HG02884 (cell line): ENCODE data around the gene NUTM1.

ENCODE experiments used
- ATAC-seq: cut with Tn5 transposase; IDR thresholded peaks from one replicate; pipeline ENCODE4 v1.9.1; 2021; ENCODE audit warnings: mild to moderate bottlenecking, moderate library complexity; ENCODE audit not compliant: unreplicated experiment

Gene NUTM1, protein sequence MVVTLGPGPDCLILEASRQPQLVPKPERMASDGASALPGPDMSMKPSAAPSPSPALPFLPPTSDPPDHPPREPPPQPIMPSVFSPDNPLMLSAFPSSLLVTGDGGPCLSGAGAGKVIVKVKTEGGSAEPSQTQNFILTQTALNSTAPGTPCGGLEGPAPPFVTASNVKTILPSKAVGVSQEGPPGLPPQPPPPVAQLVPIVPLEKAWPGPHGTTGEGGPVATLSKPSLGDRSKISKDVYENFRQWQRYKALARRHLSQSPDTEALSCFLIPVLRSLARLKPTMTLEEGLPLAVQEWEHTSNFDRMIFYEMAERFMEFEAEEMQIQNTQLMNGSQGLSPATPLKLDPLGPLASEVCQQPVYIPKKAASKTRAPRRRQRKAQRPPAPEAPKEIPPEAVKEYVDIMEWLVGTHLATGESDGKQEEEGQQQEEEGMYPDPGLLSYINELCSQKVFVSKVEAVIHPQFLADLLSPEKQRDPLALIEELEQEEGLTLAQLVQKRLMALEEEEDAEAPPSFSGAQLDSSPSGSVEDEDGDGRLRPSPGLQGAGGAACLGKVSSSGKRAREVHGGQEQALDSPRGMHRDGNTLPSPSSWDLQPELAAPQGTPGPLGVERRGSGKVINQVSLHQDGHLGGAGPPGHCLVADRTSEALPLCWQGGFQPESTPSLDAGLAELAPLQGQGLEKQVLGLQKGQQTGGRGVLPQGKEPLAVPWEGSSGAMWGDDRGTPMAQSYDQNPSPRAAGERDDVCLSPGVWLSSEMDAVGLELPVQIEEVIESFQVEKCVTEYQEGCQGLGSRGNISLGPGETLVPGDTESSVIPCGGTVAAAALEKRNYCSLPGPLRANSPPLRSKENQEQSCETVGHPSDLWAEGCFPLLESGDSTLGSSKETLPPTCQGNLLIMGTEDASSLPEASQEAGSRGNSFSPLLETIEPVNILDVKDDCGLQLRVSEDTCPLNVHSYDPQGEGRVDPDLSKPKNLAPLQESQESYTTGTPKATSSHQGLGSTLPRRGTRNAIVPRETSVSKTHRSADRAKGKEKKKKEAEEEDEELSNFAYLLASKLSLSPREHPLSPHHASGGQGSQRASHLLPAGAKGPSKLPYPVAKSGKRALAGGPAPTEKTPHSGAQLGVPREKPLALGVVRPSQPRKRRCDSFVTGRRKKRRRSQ

DNA sequence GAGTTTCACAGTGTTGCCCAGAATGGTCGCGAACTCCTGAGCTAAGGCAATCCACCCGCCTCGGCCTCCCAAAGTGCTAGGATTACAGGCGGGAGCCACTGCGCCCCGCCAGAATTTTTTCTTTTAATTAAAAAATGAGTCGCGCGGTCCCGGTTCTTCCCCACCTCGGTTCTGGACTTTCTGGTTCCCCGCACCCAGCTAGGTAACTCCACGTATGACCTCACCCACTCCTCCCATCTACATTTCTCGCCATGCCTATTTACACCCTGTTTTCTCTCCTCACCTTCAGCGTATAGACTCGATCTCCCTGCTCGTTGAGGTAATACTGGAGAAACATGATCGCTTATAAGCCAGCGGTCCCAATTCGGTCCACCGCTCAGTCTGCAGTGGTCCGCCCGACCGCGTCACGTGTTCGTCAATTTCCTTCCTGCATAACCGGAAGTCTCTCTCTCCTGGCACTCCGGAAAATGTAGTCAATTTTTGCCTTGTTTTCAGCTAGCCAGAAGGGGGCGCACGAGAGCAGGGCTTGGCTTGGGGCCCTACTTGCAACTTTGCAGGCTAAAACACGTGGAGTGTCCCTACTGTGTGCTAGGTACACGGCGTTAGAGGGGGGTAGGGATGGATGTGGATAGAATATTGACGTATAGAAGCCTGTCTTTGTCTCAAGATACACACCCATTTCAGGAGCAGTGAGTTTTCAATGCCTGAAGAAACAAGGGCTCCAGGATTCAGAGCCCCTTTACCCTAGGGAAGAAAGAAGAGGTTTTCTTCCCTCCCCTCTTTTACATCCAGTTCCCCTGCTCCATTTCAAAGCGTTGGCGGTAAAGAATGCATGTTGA, at the start of gene NUTM1, which contains the start of gene NOP10:
NUTM1 (plus strand) TSS at position 579 of the 839 bp plus-strand sequence. CDS start 382 bp downstream, outside the sequence.
NOP10 (minus strand) TSS at position 400 of the 839 bp plus-strand sequence; CDS start at position 337, 63 bp downstream.
- peak; percentile 88 for ATAC-seq

- ATAC-seq: no peak
Observed at GRCh38 chr15:34297059-34297458, 46.1 kb upstream of the NUTM1 start.

DNA sequence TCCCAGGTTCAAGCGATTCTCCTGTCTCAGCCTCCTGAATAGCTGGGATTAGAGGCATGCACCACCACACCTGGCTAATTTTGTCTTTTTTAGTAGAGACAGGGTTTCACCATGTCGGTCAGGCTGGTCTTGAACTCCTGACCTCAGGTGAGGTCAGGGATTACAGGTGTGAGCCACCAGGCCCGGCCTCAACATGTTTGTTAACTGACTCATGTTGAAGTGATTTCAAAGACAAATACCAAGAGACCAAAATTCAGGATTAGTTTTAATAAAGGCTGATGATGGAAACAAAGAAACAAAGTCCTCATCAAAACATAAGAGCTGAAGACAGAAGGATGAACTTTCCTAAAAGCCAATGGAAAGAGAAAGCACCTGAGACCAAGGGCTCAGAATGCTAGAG, 42.1 kb upstream of the NUTM1 start:
- no peak for ATAC-seq

GRCh38 chr15:34304613-34305012, 38.5 kb upstream of the NUTM1 start:
- no peak for ATAC-seq

- no peak for ATAC-seq
Observed at GRCh38 chr15:34311563-34311962, 31.6 kb upstream of the NUTM1 start.

DNA sequence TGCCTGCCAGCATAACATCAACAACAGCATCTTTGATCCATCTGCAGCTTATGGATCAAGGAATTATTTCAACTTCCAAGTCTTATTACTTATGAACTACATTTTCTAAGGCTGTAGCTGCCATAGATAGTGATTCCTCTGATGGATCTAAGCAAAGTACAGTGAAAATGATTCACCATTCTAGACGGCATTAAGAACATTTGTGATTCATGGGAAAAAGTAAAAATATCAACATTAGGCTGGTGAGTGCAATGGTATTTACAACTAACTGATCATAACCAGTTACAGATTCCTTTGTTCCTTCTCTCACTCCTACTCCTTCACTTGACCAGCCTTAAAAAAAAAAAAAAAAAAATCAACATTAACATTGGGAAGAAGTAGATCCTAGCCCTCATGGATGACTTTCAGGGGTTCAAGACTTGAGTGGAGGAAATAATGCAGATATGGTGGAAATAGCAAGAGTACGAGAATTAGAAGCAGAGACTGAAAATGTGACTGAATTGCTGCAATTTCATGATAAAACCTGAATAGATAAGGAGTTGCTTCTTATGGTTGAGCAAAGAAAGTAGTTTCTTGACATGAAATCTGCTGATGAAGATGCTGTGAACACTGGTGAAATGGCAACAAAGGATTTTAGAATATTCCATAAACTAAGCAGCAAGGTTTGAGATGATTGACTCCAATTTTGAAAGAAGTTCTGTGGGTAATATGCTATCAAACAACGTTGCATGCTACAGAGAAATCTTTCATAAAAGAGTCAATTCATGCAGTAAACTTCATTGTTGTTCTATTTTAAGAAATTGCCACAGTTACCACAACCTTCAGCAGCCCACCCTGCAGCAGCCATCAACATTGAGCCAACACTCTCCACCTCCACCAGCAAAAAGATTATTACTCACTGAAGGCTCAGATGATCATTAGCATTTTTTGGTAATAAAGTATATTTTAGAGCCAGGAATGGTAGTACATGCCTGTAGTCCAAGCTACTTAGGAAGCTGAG, 28.3 kb upstream of the NUTM1 start:
- no peak for ATAC-seq

GRCh38 chr15:34318277-34319079, 24.6 kb upstream of the NUTM1 start:
- ATAC-seq: peak; percentile 76

DNA sequence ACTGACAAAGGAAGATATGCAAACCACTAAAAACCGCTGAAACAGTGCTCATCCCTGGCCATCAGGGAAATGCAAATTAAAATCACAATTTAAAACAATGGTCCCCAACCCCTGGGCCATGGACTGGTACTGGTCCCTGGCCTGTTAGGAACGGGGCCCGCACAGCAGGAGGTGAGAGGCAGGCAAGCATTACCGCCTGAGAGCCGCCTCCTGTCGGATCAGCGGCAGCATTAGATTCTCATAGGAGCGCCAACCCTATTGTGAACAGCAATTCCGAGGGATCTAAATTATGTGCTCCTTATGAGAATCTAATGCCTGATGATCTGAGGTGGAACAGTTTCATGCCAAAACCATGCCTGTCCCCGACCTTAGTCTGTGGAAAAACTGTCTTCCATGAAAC, 19.9 kb upstream of the NUTM1 start:
- ATAC-seq: no peak

- no peak for ATAC-seq
Observed at GRCh38 chr15:34324933-34325332, 18.2 kb upstream of the NUTM1 start.

DNA sequence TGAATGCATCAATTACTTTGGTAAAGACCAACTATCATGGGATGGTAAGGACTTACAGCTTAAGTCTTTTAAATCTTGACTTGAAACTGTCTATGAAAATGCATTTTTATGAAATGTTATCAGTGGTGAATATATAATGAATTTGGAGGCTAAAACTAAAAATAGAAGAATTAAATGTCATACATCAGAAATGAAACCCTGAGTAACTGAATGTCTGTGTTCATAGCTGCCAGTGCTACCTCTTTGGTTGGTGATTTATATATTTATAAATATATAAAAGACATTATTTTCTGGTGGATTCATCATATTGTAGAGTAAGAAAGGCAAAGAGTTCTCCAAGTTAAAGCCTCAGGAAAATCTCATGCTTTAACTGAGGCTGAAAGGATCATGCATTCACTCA, 17.7 kb upstream of the NUTM1 start:
- no peak for ATAC-seq

- no peak for ATAC-seq
Observed at GRCh38 chr15:34327906-34328305, 15.2 kb upstream of the NUTM1 start.

- ATAC-seq: no peak
Observed at GRCh38 chr15:34329006-34329405, 14.1 kb upstream of the NUTM1 start.

- ATAC-seq: no peak
Observed at GRCh38 chr15:34330279-34330678, 12.8 kb upstream of the NUTM1 start.

- no peak for ATAC-seq
Observed at GRCh38 chr15:34331809-34332208, 11.3 kb upstream of the NUTM1 start.

GRCh38 chr15:34332553-34333120, 10.5 kb upstream of the NUTM1 start:
- no peak for ATAC-seq

DNA sequence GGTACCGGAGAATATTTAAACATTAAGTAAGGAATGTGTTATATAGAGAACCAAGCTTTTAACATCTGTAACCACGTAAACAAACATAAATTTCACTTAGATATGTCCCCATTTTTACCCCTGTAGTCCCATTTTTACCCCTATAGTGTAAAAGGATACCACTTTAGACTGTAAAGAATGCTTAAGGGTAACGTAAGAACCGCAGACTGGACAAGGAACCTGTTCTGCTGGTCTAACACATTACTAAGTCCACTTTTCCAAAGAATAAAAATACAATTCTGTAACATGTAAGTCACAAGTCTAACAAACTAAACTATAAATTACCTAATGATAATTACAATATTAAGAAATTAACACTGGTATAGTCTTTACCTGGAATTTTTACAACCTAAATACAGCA, 8.4 kb upstream of the NUTM1 start:
- ATAC-seq: no peak

- no peak for ATAC-seq
Observed at GRCh38 chr15:34335176-34336032, 7.7 kb upstream of the NUTM1 start.
